Activated naive CD4-positive, alpha-beta T cell treated with anti-CD3 and anti-CD28 coated beads for 36 hours (primary cell): ENCODE measurements around the gene MUC5B. TPM values are rescaled to one million over a fixed set of nuclear protein-coding genes. Genes with fewer than 3 reads are reported as not detected.
"Not testable (repeated sequence)": the region's sequence is repeated elsewhere in the genome, so short reads cannot be mapped to it uniquely, and the experiment has no call there.

ENCODE experiments used
- CTCF ChIA-PET: fragments of 350-600 bp; sonication (Branson Sonifier 250); formaldehyde crosslinking; loops from one replicate; lab custom pipeline; 2021; ENCODE audit warnings: antibody characterized with exemption; lab: Charles Lee
- DNase-seq: peaks from one replicate; pipeline ENCODE4 v3.0.0-alpha.2; 2020
- H3K27ac Mint-ChIP-seq: one replicate; pipeline ENCODE4 v1.8.0; 2021; ENCODE audit warnings: mild to moderate bottlenecking, mixed read lengths
- H3K27me3 Mint-ChIP-seq: one replicate; pipeline ENCODE4 v1.8.0; 2021; ENCODE audit warnings: low read depth, mixed read lengths
- H3K36me3 Mint-ChIP-seq: one replicate; pipeline ENCODE4 v1.8.0; 2021; ENCODE audit warnings: low read depth, mixed read lengths
- H3K4me1 Mint-ChIP-seq: one replicate; pipeline ENCODE4 v1.8.0; 2021; ENCODE audit warnings: low read depth, mixed read lengths
- H3K4me3 Mint-ChIP-seq: one replicate; pipeline ENCODE4 v1.8.0; 2021; ENCODE audit warnings: mild to moderate bottlenecking, moderate library complexity, mixed read lengths
- H3K9me3 Mint-ChIP-seq: one replicate; pipeline ENCODE4 v1.8.0; 2021; ENCODE audit warnings: mixed read lengths
- intact Hi-C: fragments of 100-400 bp; cut with micrococcal nuclease; formaldehyde crosslinking; loops from one replicate; pipeline ENCODE4 v1.15.1; 2023
- total RNA-seq, 2 experiments: library from RNA; stranded (reverse); gene quantifications; one replicate each; pipeline ENCODE4 v1.2.3, GENCODE V29; 2021

The MUC5B gene
- total RNA-seq, 2 experiments from 2014 or later, result not detected

GRCh38 chr11:1179641-1180040 is 43.2 kb upstream of the MUC5B start:
- DNase-seq, result no peak
- no peaks in the 10 kb centered on the region for H3K27me3 Mint-ChIP-seq
- CTCF ChIA-PET, result no interaction called here
- H3K9me3 Mint-ChIP-seq, result no peaks in the 10 kb centered on the region
- intact Hi-C loops, result no loop called here
- H3K4me1 Mint-ChIP-seq, result no peaks in the 10 kb centered on the region
- no peak overlapping the region for H3K27ac Mint-ChIP-seq
- no peak overlapping the region for H3K4me3 Mint-ChIP-seq
- no peaks in the 10 kb centered on the region for H3K36me3 Mint-ChIP-seq

GRCh38 chr11:1180171-1180570 is 42.7 kb upstream of the MUC5B start:
- H3K9me3 Mint-ChIP-seq, result no peaks in the 10 kb centered on the region
- CTCF ChIA-PET, result no interaction called here
- H3K4me3 Mint-ChIP-seq, result no peak overlapping the region
- no peak overlapping the region for H3K27ac Mint-ChIP-seq
- H3K4me1 Mint-ChIP-seq, result no peaks in the 10 kb centered on the region
- intact Hi-C loops, result no loop called here
- no peak for DNase-seq
- no peaks in the 10 kb centered on the region for H3K36me3 Mint-ChIP-seq
- H3K27me3 Mint-ChIP-seq, result no peaks in the 10 kb centered on the region

GRCh38 chr11:1180947-1181391 is 41.9 kb upstream of the MUC5B start:
- no peak for DNase-seq
- no peaks in the 10 kb centered on the region for H3K4me1 Mint-ChIP-seq
- H3K27ac Mint-ChIP-seq, result no peak overlapping the region
- no peak overlapping the region for H3K4me3 Mint-ChIP-seq
- no peaks in the 10 kb centered on the region for H3K9me3 Mint-ChIP-seq
- H3K27me3 Mint-ChIP-seq, result no peaks in the 10 kb centered on the region
- no peaks in the 10 kb centered on the region for H3K36me3 Mint-ChIP-seq
- CTCF ChIA-PET, result no interaction called here
- intact Hi-C loops, result no loop called here

- Mint-ChIP-seq H3K4me3 (no peak overlapping the region), H3K36me3 (no peaks in the 10 kb centered on the region), H3K9me3 (no peaks in the 10 kb centered on the region), H3K4me1 (no peaks in the 10 kb centered on the region), H3K27ac (no peak overlapping the region), H3K27me3 (no peaks in the 10 kb centered on the region)
- DNase-seq, result no peak
- CTCF ChIA-PET, result no interaction called here
- intact Hi-C loops, result no loop called here
Measured at GRCh38 chr11:1181420-1181819, 41.4 kb upstream of the MUC5B start.

GRCh38 chr11:1181853-1182535 is 40.9 kb upstream of the MUC5B start:
- Mint-ChIP-seq H3K9me3 (no peaks in the 10 kb centered on the region), H3K36me3 (no peaks in the 10 kb centered on the region), H3K27me3 (no peaks in the 10 kb centered on the region), H3K4me1 (no peaks in the 10 kb centered on the region), H3K4me3 (no peak overlapping the region), H3K27ac (no peak overlapping the region)
- intact Hi-C loops, result no loop called here
- no peak for DNase-seq
- CTCF ChIA-PET, result no interaction called here

GRCh38 chr11:1184139-1184538 is 38.7 kb upstream of the MUC5B start:
- CTCF ChIA-PET, result not testable (repeated sequence)

GRCh38 chr11:1188451-1189130 is 34.3 kb upstream of the MUC5B start:
- H3K27me3 Mint-ChIP-seq, H3K27ac Mint-ChIP-seq, intact Hi-C loops, H3K9me3 Mint-ChIP-seq, H3K4me1 Mint-ChIP-seq, H3K4me3 Mint-ChIP-seq, H3K36me3 Mint-ChIP-seq, CTCF ChIA-PET, DNase-seq: not testable (repeated sequence)

More at GRCh38 chr11:1184139-1184538, 38.7 kb upstream of the MUC5B start:
- H3K9me3 Mint-ChIP-seq, H3K27me3 Mint-ChIP-seq, H3K4me3 Mint-ChIP-seq, DNase-seq, H3K4me1 Mint-ChIP-seq, H3K27ac Mint-ChIP-seq, H3K36me3 Mint-ChIP-seq, intact Hi-C loops: not testable (repeated sequence)

GRCh38 chr11:1189816-1190215 is 33.0 kb upstream of the MUC5B start:
- CTCF ChIA-PET, H3K9me3 Mint-ChIP-seq, H3K36me3 Mint-ChIP-seq, H3K27me3 Mint-ChIP-seq, H3K4me3 Mint-ChIP-seq, DNase-seq, H3K27ac Mint-ChIP-seq, intact Hi-C loops, H3K4me1 Mint-ChIP-seq: not testable (repeated sequence)

- H3K4me1 Mint-ChIP-seq, H3K27ac Mint-ChIP-seq, intact Hi-C loops, H3K4me3 Mint-ChIP-seq, H3K27me3 Mint-ChIP-seq, H3K9me3 Mint-ChIP-seq, H3K36me3 Mint-ChIP-seq, CTCF ChIA-PET: not testable (repeated sequence)
- DNase-seq, result peak; percentile 2
Measured at GRCh38 chr11:1191786-1192470, 30.9 kb upstream of the MUC5B start.

- Mint-ChIP-seq H3K27ac (no peak overlapping the region), H3K4me3 (no peak overlapping the region), H3K9me3 (no peaks in the 10 kb centered on the region), H3K36me3 (no peaks in the 10 kb centered on the region), H3K4me1 (no peaks in the 10 kb centered on the region), H3K27me3 (no peaks in the 10 kb centered on the region)
- intact Hi-C loops, result no loop called here
- CTCF ChIA-PET, result no interaction called here
- DNase-seq, result peak; percentile 0
Measured at GRCh38 chr11:1192741-1193325, 30.0 kb upstream of the MUC5B start.

- intact Hi-C loops, result no loop called here
- no peak overlapping the region for H3K27ac Mint-ChIP-seq
- CTCF ChIA-PET, result no interaction called here
Measured at GRCh38 chr11:1193326-1194230, 29.3 kb upstream of the MUC5B start.

More at GRCh38 chr11:1193326-1194230, 29.3 kb upstream of the MUC5B start:
- Mint-ChIP-seq H3K4me1 (no peaks in the 10 kb centered on the region), H3K27me3 (no peaks in the 10 kb centered on the region), H3K36me3 (no peaks in the 10 kb centered on the region), H3K4me3 (no peak overlapping the region), H3K9me3 (no peaks in the 10 kb centered on the region)
- peak; percentile 3 for DNase-seq
